Fibroblast of the aortic adventitia (primary cell): ENCODE data around the gene MYCN. TPM values are rescaled to one million over a fixed set of nuclear protein-coding genes. Genes with fewer than 3 reads are reported as not detected.

Experiments used
- DNase-seq: peaks from one replicate; pipeline ENCODE4 v3.0.0-alpha.2; 2010; ENCODE audit warnings: low read depth
- H3K4me3 ChIP-seq: 2 replicates; pipeline ENCODE4 v1.5.1; 2011; ENCODE audit warnings: low read depth, mild to moderate bottlenecking, control low read depth, low read length, moderate library complexity
- total RNA-seq: library from RNA; depleted of rRNA; stranded (reverse); fragments of >200 nt; gene quantifications from 2 replicates; pipeline ENCODE4 v1.2.3, GENCODE V29; 2012; ENCODE audit warnings: low replicate concordance
- TF ChIP-seq, protein P1 (sequence below): IDR thresholded peaks from 2 replicates; pipeline ENCODE4 v1.5.1; 2011; ENCODE audit warnings: mild to moderate bottlenecking, low read length, control low read depth, inconsistent platforms; ENCODE audit not compliant: insufficient read depth

Gene MYCN
- total RNA-seq, 1 donor, result not detected

DNA sequence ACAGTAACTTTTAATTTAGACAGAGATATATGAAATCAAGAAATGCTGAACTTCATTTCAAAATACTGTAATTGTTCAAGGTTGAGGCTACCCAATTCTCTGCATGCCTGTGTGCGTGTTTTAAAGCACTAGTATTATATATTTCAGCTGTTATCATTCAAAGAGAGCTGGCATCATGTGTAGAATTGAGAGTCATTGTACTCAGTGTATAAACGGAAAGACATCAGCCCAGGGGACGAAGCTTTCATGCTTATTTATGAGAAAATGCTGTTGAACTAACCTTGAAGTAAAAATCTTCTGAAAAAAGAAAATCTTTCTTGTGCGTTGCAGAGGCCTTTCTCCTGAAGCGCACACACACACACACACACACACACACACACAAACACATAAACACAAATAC is 48.4 kb downstream of the MYCN start:
- TF ChIP-seq, protein P1, sequence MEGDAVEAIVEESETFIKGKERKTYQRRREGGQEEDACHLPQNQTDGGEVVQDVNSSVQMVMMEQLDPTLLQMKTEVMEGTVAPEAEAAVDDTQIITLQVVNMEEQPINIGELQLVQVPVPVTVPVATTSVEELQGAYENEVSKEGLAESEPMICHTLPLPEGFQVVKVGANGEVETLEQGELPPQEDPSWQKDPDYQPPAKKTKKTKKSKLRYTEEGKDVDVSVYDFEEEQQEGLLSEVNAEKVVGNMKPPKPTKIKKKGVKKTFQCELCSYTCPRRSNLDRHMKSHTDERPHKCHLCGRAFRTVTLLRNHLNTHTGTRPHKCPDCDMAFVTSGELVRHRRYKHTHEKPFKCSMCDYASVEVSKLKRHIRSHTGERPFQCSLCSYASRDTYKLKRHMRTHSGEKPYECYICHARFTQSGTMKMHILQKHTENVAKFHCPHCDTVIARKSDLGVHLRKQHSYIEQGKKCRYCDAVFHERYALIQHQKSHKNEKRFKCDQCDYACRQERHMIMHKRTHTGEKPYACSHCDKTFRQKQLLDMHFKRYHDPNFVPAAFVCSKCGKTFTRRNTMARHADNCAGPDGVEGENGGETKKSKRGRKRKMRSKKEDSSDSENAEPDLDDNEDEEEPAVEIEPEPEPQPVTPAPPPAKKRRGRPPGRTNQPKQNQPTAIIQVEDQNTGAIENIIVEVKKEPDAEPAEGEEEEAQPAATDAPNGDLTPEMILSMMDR, result no peak
- H3K4me3 ChIP-seq, result no peak overlapping the region
- DNase-seq, result no peak

DNA sequence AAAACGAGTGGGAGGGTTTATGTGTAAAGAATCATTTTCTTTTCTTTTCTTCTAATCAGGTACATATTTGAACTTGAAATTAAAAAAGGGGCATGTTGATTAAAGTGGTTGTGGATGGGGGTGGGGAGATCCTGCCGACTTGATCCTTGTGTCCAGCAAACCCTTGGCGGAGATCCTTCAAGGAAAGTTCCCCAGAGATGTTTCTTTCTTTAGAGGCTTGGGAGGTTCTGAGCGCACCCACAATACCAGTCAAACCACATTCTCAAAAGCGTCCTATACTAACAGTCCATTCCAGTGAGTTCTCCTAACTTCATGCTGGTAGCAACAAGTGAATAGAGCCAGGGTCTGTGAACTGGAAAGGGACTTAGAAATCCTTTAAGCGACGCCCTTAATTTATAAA is 49.2 kb downstream of the MYCN start:
- no peak for DNase-seq
- H3K4me3 ChIP-seq, result no peak overlapping the region
- TF ChIP-seq, protein P1, result no peak

DNA sequence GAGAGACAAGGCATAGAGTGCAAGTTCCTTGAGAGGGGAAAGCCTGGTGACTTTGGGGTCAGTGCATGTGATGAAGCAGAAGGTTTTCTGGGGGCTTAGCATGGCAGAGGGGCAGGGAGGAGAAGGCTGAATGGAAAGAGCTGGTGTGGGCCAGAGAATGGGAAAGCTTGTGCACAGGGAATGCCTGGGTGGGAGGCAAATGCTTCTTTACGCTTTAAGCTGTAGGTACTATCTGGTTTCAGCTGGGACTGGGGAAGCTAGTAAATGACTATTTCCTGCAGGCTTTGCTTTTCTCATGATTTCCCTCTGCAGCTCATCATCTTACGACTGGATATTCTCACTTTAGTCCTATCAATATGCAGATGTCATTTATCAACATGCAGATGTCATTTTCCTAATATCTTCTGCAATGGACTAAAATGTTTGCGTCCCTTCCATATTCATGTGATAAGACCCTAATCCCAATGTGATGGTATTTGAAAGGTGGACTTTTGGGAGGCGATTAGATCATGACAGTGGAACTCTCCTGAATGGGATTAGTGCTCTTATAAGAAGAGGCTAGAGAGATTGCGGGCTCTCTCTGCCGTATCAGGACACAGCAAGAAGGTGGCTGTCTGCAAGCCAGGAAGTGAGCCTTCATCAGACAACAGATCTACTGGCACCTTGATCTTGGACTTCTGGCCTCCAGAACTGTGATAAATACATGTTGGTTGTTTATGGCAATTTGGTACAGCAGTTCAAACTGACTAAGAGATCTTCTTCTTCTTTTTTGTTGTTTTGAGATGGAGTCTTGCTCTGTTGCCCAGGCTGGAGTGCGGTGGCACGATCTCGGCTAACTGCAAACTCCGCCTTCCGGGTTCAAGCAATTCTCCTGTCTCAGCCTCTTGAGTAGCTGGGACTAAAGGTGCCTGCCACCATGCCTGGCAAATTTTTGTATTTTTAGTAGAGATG is 50.1 kb downstream of the MYCN start:
- DNase-seq, result no peak
- no peak overlapping the region for H3K4me3 ChIP-seq
- TF ChIP-seq, protein P1, result no peak

DNA sequence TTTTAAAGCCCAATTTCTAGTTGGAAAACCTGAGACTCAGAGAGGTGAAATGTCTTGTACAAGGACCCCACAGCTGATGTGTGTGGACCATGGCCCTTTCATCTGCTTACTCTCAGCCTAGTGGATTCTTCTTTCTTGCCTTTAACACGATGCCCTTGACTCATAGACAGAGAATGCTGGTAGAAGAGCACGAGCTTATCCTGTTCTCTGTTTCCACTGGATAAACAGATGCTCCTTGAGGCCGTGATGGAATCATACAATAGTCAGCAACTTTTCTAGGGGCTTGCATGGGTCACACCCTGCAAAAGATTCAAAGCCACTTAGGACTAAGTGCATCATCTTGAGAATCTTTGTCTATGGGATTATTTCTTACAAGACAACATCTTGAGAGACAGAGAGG is 50.9 kb downstream of the MYCN start:
- no peak overlapping the region for H3K4me3 ChIP-seq
- TF ChIP-seq, protein P1, result no peak
- DNase-seq, result no peak

DNA sequence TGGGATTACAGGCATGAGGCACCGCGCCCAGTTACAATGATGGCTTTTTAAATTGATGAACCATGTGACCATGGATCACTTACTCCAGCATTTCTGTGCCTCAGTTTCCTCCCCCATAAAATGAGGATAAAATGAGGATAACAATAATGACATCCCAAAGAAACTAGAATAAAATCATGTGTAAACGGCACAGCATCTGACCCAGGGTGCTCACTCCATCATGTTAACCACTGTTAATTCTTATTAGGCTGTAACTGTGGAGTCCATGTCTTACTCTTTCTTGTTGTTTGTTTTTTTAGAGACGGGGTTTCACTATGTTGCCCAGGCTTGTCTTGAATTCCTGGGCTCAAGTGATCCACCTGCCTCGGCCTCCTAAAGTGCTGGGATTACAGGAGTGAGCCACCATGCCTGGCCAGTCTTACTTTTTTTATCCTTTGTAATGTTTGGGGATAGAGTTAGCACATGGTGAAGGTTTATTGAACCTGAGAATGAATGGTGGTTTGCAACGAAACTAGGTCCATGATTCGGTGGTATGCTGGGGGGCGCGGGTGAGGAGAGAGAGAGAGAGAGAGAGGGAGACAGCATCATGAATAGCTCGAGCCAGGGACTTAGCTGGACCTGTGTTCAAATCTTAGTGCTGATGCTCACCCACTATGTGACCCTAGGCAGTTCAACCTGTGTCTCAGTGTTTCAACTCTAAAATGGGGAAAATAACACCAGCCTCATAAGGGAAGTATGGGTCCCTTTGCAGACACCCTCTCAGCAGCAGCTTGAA is 52.3 kb downstream of the MYCN start:
- TF ChIP-seq, protein P1, result no peak
- no peak overlapping the region for H3K4me3 ChIP-seq
- DNase-seq, result no peak

DNA sequence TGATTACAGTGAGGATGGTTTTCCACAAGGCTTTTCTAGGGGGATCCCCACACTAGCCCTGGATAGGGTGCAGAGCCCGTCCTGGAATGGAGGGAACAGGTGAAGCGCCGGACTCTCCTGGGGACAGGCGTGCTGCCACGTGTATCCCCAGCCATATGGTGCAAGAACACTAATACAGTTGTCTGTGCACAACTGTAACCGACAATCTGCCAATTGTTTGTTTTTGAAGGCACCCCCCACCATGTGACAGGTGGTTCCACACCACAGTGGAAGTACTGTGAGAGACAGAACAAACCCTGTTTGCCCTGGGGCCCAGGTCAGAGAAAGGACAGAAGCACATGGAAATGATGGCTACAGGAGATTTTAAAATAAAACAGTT is 52.9 kb downstream of the MYCN start:
- no peak for DNase-seq
- no peak overlapping the region for H3K4me3 ChIP-seq
- TF ChIP-seq, protein P1, result no peak
